PC-3 (cell line): ENCODE data around the gene PNLDC1. TPM values are rescaled to one million over a fixed set of nuclear protein-coding genes. Genes with fewer than 3 reads are reported as not detected.

Experiments
- ATAC-seq: fragments of 200-7000 bp; cut with Tn5 transposase; 2 replicates; pipeline ENCODE4 v1.9.1; 2020; ENCODE audit warnings: mild to moderate bottlenecking, moderate library complexity
- BruUV-seq: library from RNA; stranded (reverse); fragments of 400-500 nt; replicated peaks from 2 replicates; lab custom pipeline; 2021; lab: Mats Ljungman, UMichigan
- CTCF ChIA-PET: fragments of 300-600 bp; sonication (Branson Sonifier 250); formaldehyde crosslinking; loops from one replicate; lab custom pipeline; 2022; ENCODE audit warnings: antibody characterized with exemption; lab: Charles Lee
- POLR2A ChIA-PET: fragments of 300-600 bp; sonication (Branson Sonifier 250); formaldehyde crosslinking; loops from one replicate; lab custom pipeline; 2022; ENCODE audit warnings: antibody characterized with exemption; ENCODE audit not compliant: unreplicated experiment; lab: Charles Lee
- DNase-seq: peaks from one replicate; pipeline ENCODE4 v3.0.0-alpha.2; 2015
- H2AFZ ChIP-seq: fragments of 300-600 bp; sonication (generic); 2 replicates; pipeline ENCODE4 v1.6.0; 2016; ENCODE audit warnings: antibody characterized with exemption, low read length
- H3F3A ChIP-seq: fragments of 300-600 bp; sonication (generic); one replicate; pipeline ENCODE4 v1.6.0; 2017; ENCODE audit warnings: antibody characterized with exemption, low read length, control low read depth, mild to moderate bottlenecking; ENCODE audit not compliant: unreplicated experiment
- H3K27ac ChIP-seq: fragments of 300-600 bp; sonication (generic); 2 replicates; pipeline ENCODE4 v1.5.1; 2016; ENCODE audit warnings: mild to moderate bottlenecking, low read length
- H3K27me3 ChIP-seq: fragments of 300-600 bp; sonication (generic); 2 replicates; pipeline ENCODE4 v1.6.1; 2016; ENCODE audit warnings: low read length, mixed read lengths
- H3K36me3 ChIP-seq: fragments of 300-600 bp; sonication (generic); 2 replicates; pipeline ENCODE4 v1.6.1; 2016; ENCODE audit warnings: low read depth, mixed run types, low read length, mixed read lengths
- H3K4me1 ChIP-seq: fragments of 300-600 bp; sonication (generic); 2 replicates; pipeline ENCODE4 v1.5.1; 2016; ENCODE audit warnings: low read length; ENCODE audit not compliant: insufficient read depth
- H3K4me2 ChIP-seq: fragments of 300-600 bp; sonication (generic); 2 replicates; pipeline ENCODE4 v1.6.0; 2016; ENCODE audit warnings: low read length
- H3K4me3 ChIP-seq: fragments of 300-600 bp; sonication (generic); 2 replicates; pipeline ENCODE4 v1.5.1; 2016; ENCODE audit warnings: mild to moderate bottlenecking, low read length, mixed read lengths
- H3K79me2 ChIP-seq: fragments of 300-600 bp; sonication (generic); 2 replicates; pipeline ENCODE4 v1.6.1; 2017; ENCODE audit warnings: low read length, mixed read lengths
- H3K9ac ChIP-seq: fragments of 300-600 bp; sonication (generic); 2 replicates; pipeline ENCODE4 v1.6.0; 2016; ENCODE audit warnings: mild to moderate bottlenecking, low read length
- H3K9me2 ChIP-seq: fragments of 300-600 bp; sonication (generic); replicated peaks from 2 replicates; pipeline ENCODE4 v1.6.1; 2016; ENCODE audit warnings: mixed run types, low read length, mixed read lengths
- H3K9me3 ChIP-seq: fragments of 300-600 bp; sonication (generic); 2 replicates; pipeline ENCODE4 v1.6.1; 2016; ENCODE audit warnings: low read length, mixed read lengths
- H4K20me1 ChIP-seq: fragments of 300-600 bp; sonication (generic); 2 replicates; pipeline ENCODE4 v1.6.1; 2016; ENCODE audit warnings: low read length, mixed read lengths
- CTCF ChIP-seq: fragments of 300-600 bp; sonication (generic); conservative IDR thresholded peaks from 2 replicates; pipeline ENCODE4 v1.5.1; 2017; ENCODE audit warnings: antibody characterized with exemption, low read depth, mild to moderate bottlenecking, low read length
- EZH2 ChIP-seq: fragments of 300-600 bp; sonication (generic); IDR thresholded peaks from one replicate; pipeline ENCODE4 v1.6.1; 2017; ENCODE audit warnings: antibody characterized with exemption, mild to moderate bottlenecking, low read length; ENCODE audit not compliant: unreplicated experiment
- EZH2phosphoT487 ChIP-seq: fragments of 300-600 bp; sonication (generic); IDR thresholded peaks from 2 replicates; pipeline ENCODE4 v1.6.1; 2018; ENCODE audit warnings: mild to moderate bottlenecking, antibody characterized with exemption, low read length, borderline replicate concordance
- intact Hi-C: fragments of 100-400 bp; cut with micrococcal nuclease; formaldehyde crosslinking; loops from 2 replicates; pipeline ENCODE4 v1.9.0; 2023
- total RNA-seq: library from RNA; depleted of rRNA; stranded (reverse); fragments of >200 nt; gene quantifications from 2 replicates; pipeline ENCODE4 v1.2.3, GENCODE V29; 2014

Gene PNLDC1
- total RNA-seq, 1 experiment from 2014 or later: not detected

- no peak overlapping the region for H3K9ac ChIP-seq
- no peak overlapping the region for H3K4me2 ChIP-seq
- H4K20me1 ChIP-seq: no peaks in the 10 kb centered on the region
- no peaks in the 10 kb centered on the region for H3K4me1 ChIP-seq
- no peaks in the 10 kb centered on the region for H3K9me3 ChIP-seq
- no peaks in the 10 kb centered on the region for H3K36me3 ChIP-seq
- no peak overlapping the region for H3K27ac ChIP-seq
- intact Hi-C loops: no loop called here
- ChIA-PET CTCF (no interaction called here), POLR2A (no interaction called here)
- no peak for ATAC-seq
- TF ChIP-seq EZH2phosphoT487 (no peak), CTCF (no peak), EZH2 (no peak)
- no peak overlapping the region for H2AFZ ChIP-seq
- no peaks in the 10 kb centered on the region for H3K79me2 ChIP-seq
- H3K27me3 ChIP-seq: no peaks in the 10 kb centered on the region
- H3K4me3 ChIP-seq: no peak overlapping the region
- no peaks in the 10 kb centered on the region for H3F3A ChIP-seq
- no peaks in the 10 kb centered on the region for H3K9me2 ChIP-seq
- no TSS peak for BruUV-seq
- DNase-seq: no peak
These were observed 58.2 kb downstream of the PNLDC1 start for GRCh38 chr6:159858259-159858658.

- TF ChIP-seq EZH2: no peak
- no peak for TF ChIP-seq EZH2phosphoT487
- no peak for TF ChIP-seq CTCF
- no TSS peak for BruUV-seq
- POLR2A ChIA-PET: no interaction called here
- intact Hi-C loops: no loop called here
- no peak overlapping the region for H2AFZ ChIP-seq
- CTCF ChIA-PET: no interaction called here
- H4K20me1 ChIP-seq: no peaks in the 10 kb centered on the region
- H3K9me3 ChIP-seq: no peaks in the 10 kb centered on the region
- DNase-seq (no peak), ATAC-seq (no peak)
- H3K79me2 ChIP-seq: no peaks in the 10 kb centered on the region
- no peak overlapping the region for H3K27ac ChIP-seq
- H3F3A ChIP-seq: no peaks in the 10 kb centered on the region
- no peak overlapping the region for H3K4me2 ChIP-seq
- H3K4me3 ChIP-seq: no peak overlapping the region
- H3K4me1 ChIP-seq: no peaks in the 10 kb centered on the region
- no peaks in the 10 kb centered on the region for H3K27me3 ChIP-seq
- no peak overlapping the region for H3K9ac ChIP-seq
- H3K36me3 ChIP-seq: no peaks in the 10 kb centered on the region
- no peaks in the 10 kb centered on the region for H3K9me2 ChIP-seq
These were observed 60.4 kb downstream of the PNLDC1 start for GRCh38 chr6:159860482-159860881.

GRCh38 chr6:159862103-159862502 is 62.0 kb downstream of the PNLDC1 start:
- ATAC-seq (no peak), DNase-seq (no peak)
- intact Hi-C loops: loop anchor here (2.0 kb wide), 1 partner anchor 181 kb away; no protein-coding TSS in a partner anchor
- Histone ChIP-seq H3K9me2 (no peaks in the 10 kb centered on the region), H3K27ac (no peak overlapping the region), H3K4me3 (no peak overlapping the region), H3F3A (no peaks in the 10 kb centered on the region), H3K4me2 (no peak overlapping the region), H3K27me3 (no peaks in the 10 kb centered on the region), H4K20me1 (no peaks in the 10 kb centered on the region), H3K9me3 (no peaks in the 10 kb centered on the region), H3K79me2 (no peaks in the 10 kb centered on the region), H2AFZ (no peak overlapping the region), H3K36me3 (no peaks in the 10 kb centered on the region), H3K9ac (no peak overlapping the region), H3K4me1 (no peaks in the 10 kb centered on the region)
- BruUV-seq: no TSS peak
- POLR2A ChIA-PET: no interaction called here
- TF ChIP-seq EZH2 (no peak), EZH2phosphoT487 (no peak), CTCF (no peak)
- CTCF ChIA-PET: no interaction called here
